ENCODE data around the gene WASHC3.

- TF ChIP-seq CTCF (IDR thresholded peaks at IDR 0.05; ENCODE audit: low read depth, low read length, poor library complexity, severe bottlenecking) (no peak), EZH2phosphoT487 (IDR thresholded peaks at IDR 0.05; ENCODE audit: borderline replicate concordance, low read length) (no peak)
Observed at GRCh38 chr12:102009796-102010195, 52.0 kb downstream of the WASHC3 start.
